ENCODE data around the gene LMAN2. TPM values are rescaled to one million over a fixed set of nuclear protein-coding genes. Genes with fewer than 3 reads are reported as not detected.
A peak's percentile ranks its signal among the peaks of the same experiment; 100 is the strongest.

The LMAN2 gene
- total RNA-seq, 2 donors from 2014 or later: 72.4 to 95.7 TPM

- intact Hi-C loops (cut with DNase I): loop anchor here in 1 of 2 donors (5.0 kb wide), 1 partner anchor 423 kb away; no protein-coding TSS in a partner anchor
- DNase-seq (ENCODE audit: low spot score): peak; percentile 49
Measured at GRCh38 chr5:177334781-177335700, 16.4 kb downstream of the LMAN2 start.

- intact Hi-C loops (cut with DNase I): loop anchor here in 1 of 2 donors (5.0 kb wide), 1 partner anchor 422 kb away; no protein-coding TSS in a partner anchor
- peak; percentile 29 for DNase-seq (ENCODE audit: low spot score)
Measured at GRCh38 chr5:177334155-177334551, 17.3 kb downstream of the LMAN2 start.

DNA sequence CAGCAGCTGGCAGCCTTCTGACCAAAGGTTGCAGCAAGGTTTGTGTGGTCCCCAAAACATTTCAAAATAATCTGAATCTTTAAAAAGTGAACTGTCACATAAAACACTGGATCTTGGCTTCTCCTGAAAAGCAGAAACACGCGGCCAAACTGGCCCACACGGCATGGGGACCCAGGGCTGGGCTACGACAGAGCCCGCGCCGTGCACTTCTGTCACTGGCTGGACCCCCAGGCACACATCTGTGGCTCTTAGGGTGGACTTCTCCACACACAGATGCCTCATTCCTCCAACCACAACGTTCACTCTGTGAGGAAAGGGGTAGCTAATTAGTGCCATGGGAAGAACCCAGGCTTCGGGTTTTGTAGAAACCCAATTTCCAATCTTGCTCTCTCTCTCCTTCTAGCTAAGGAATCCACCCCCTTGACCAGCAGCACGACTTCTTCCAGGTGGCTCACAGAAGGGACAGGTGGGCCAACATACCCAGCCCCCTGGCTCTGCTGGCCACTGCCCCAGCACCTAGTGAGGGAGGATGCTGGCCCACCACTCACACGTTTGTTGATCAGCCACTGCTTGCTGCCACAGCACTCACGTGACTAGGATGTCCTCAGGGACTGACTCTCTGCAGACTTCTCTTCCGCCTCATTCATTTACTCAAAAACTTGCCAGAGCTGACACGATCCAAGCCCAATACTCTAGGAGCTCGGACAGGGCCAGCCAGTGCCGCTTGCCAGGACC is 17.9 kb downstream of the LMAN2 start:
- intact Hi-C loops (cut with DNase I): loop anchor here in 1 of 2 donors (5.0 kb wide), 1 partner anchor 421 kb away; no protein-coding TSS in a partner anchor
- DNase-seq (ENCODE audit: low spot score): peak; percentile 42

DNA sequence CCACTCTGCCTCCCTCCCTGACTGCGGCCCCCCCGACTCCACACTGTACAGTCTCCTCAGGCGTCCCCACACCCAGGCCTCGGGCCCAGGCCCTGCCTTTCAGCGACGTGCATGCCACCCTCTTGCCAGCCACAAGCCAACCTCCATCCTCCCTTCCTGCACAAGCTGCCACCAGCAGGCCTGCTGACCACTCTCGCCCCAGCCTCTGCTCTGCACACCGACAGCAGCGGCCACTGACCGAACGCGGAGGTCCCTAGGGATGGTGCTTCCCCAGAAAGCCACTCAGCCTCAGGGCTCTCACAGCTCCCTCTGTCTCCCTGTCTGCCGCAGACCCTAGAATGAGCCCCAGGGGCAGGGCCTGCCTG is 18.6 kb downstream of the LMAN2 start:
- intact Hi-C loops (cut with DNase I): loop anchor here in 1 of 2 donors (5.0 kb wide), 1 partner anchor 421 kb away; no protein-coding TSS in a partner anchor
- no peak for DNase-seq (ENCODE audit: low spot score)

DNA sequence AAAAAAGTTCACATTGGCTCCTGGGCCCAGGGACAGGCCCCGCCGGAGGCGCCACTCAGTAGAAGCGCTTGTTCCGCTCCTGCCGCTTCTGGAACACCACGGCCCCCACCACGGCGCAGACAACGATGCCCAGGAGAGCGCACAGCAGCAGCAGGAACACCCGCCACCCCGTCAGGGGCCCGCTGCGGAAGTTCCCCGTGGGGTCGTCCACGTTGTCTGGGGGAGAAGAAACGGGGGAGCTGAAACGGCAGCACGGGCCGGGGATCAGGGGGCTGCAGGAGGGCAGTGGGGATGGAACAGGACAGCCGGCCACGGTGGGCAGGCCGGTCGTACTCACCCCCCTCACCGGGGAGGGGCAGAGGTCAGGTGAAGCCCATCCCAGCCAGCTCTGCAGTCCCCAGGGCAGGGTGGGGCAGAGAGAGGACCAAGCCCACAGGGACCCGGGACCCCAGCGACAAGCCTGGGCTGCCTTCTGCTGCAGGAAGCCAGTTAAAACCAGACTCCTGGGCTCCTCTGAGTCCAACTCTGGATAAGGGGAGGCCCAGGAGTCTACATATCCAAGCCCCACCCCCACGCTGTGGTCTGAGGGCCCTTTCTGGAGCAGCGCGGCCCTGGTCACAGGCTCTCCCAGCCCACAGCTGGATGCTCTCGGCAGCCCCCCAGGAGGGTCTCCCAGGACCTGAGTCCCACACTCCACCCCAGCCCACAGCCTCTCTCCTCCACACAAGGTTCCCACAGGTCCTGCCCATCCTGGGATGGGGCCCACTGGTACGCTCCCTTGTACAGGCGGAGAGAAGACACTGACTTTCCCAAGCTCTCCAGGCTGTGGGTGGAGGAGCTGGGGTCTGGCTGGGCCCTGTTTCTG is 19.2 kb downstream of the LMAN2 start:
- DNase-seq (ENCODE audit: low spot score): peak; percentile 73
- intact Hi-C loops (cut with DNase I): loop anchor here in 1 of 2 donors (5.0 kb wide), 1 partner anchor 420 kb away; no protein-coding TSS in a partner anchor

- intact Hi-C loops (cut with DNase I): loop anchor here in 1 of 2 donors (5.0 kb wide), 1 partner anchor 419 kb away; no protein-coding TSS in a partner anchor
- peak; percentile 67 for DNase-seq (ENCODE audit: low spot score)
Measured at GRCh38 chr5:177330991-177331842, 20.3 kb downstream of the LMAN2 start.

GRCh38 chr5:177329883-177330282 is 21.6 kb downstream of the LMAN2 start:
- DNase-seq (ENCODE audit: low spot score): peak; percentile 35
- intact Hi-C loops (cut with DNase I): loop anchor here in 1 of 2 donors (5.0 kb wide), 1 partner anchor 418 kb away; no protein-coding TSS in a partner anchor

GRCh38 chr5:177328545-177329231 is 22.8 kb downstream of the LMAN2 start:
- DNase-seq (ENCODE audit: low spot score): peak; percentile 57
- intact Hi-C loops (cut with DNase I): no loop called here

GRCh38 chr5:177327539-177328522 is 23.6 kb downstream of the LMAN2 start:
- peak; percentile 90 for DNase-seq (ENCODE audit: low spot score)
- intact Hi-C loops (cut with DNase I): loop anchor here in 1 of 2 donors (1.0 kb wide), 1 partner anchor 12 kb away; no protein-coding TSS in a partner anchor

DNA sequence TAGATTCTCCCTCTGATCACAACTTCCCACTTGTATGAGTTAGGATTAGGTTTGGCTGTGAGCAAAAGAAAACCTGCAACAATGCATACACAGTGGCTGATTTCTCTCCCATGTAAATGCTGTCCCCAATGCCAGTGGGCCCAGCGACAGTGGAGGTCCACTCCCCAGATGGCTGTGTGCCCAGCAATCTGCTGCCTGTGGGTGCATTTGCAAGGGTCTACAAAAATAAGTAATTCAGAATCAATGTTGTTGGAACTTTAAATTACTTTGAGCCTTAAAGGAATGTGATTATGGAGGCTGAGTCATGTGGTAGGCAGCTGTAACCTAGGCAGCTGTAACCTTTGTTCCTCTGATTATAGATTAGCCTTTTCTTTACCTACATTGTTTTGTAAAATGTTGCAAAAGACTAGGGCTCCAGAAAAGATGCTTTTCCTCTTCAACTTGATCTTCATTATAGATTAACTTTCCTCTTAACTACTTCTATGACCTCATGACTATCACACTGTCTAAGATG is 25.5 kb downstream of the LMAN2 start:
- peak; percentile 14 for DNase-seq (ENCODE audit: low spot score)
- intact Hi-C loops (cut with DNase I): no loop called here

DNA sequence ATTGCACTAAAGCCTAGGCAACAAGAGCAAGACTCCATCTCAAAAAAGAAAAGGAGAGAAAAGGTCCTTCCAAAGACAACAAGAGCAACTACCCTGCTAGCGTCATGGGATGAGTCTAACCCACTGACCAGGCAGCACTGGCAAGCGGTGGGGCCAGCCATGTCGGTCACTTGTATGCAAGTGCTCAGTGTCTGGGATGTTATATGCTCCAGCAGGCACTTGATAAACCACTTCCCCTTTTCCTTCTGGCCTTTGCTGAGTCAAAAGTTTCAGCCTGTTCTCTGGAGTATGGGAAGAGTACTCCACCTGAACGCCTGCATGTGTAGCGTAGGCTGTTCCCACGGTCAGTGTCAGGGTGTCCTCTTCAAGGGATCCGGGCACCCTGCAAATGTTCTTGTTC is 30.6 kb downstream of the LMAN2 start:
- intact Hi-C loops (cut with DNase I): no loop called here
- peak; percentile 58 for DNase-seq (ENCODE audit: low spot score)

- peak; percentile 70 for DNase-seq (ENCODE audit: low spot score)
- intact Hi-C loops (cut with DNase I): loop anchor here in 1 of 2 donors (10.0 kb wide), 1 partner anchor 65 kb away; the partner anchor contains the start of gene SLC34A1
Measured at GRCh38 chr5:177319913-177320588, 31.4 kb downstream of the LMAN2 start.

- DNase-seq (ENCODE audit: low spot score): peak; percentile 88
- intact Hi-C loops (cut with DNase I): loop anchor here in 1 of 2 donors (10.0 kb wide), 1 partner anchor 67 kb away; the partner anchor contains the start of gene SLC34A1
Measured at GRCh38 chr5:177317959-177318377, 33.5 kb downstream of the LMAN2 start.

- intact Hi-C loops (cut with DNase I): loop anchor here in 1 of 2 donors (10.0 kb wide), 1 partner anchor 69 kb away; the partner anchor contains the start of gene SLC34A1
- peak; percentile 15 for DNase-seq (ENCODE audit: low spot score)
Measured at GRCh38 chr5:177316005-177316404, 35.5 kb downstream of the LMAN2 start.

GRCh38 chr5:177315411-177315810 is 36.1 kb downstream of the LMAN2 start:
- DNase-seq (ENCODE audit: low spot score): peak; percentile 53
- intact Hi-C loops (cut with DNase I): loop anchor here in 1 of 2 donors (10.0 kb wide), 1 partner anchor 69 kb away; the partner anchor contains the start of gene SLC34A1
